GM19328 (cell line): ENCODE data around the gene LGALS9C.
"Not testable (repeated sequence)": the region's sequence is repeated elsewhere in the genome, so short reads cannot be mapped to it uniquely, and the experiment has no call there.

Source experiments
- ATAC-seq: cut with Tn5 transposase; IDR thresholded peaks from one replicate; pipeline ENCODE4 v1.9.1; 2021; ENCODE audit warnings: mild to moderate bottlenecking, moderate library complexity; ENCODE audit not compliant: unreplicated experiment

Gene LGALS9C

DNA sequence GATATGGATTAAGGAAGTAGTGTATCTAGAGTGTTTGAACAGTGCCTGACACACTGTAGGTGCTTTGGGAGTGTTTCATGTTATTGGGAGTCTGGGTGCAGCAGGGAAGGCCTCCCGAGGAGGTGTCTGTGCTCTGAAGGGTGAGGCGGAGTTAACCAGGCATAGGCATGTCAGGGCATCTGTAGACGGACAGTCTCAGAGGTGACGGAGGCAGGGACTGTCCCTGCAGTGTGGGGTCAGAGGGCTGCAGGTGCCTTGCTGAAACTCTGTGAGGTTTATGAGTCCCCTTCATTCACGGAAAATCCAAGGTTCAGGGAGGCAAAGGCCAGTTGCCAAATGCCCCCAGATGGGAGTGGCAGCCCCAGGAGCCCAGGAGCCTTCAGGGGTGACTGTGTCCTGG lies 778 bp downstream of the LGALS9C start:
- not testable (repeated sequence) for ATAC-seq

DNA sequence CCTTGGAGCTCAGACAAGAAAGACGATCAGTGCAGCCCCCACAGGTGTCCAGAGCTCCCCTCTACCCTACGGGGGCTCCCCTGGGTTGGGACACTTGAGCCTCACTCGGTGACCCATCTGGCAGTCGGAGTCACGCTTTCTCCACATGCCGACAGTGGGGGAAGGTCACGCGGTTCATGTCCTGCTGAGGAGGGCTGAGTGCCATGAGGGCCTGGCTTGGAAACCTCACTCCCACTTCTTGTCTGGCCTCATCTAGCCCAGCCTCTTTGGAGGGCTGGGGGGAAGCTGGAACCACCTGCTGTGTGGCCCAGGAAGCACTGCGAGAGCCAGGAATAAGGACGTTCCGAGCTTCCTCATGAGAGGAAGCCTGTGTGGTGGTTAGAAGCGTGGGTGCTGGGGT lies 1.8 kb downstream of the LGALS9C start:
- not testable (repeated sequence) for ATAC-seq

DNA sequence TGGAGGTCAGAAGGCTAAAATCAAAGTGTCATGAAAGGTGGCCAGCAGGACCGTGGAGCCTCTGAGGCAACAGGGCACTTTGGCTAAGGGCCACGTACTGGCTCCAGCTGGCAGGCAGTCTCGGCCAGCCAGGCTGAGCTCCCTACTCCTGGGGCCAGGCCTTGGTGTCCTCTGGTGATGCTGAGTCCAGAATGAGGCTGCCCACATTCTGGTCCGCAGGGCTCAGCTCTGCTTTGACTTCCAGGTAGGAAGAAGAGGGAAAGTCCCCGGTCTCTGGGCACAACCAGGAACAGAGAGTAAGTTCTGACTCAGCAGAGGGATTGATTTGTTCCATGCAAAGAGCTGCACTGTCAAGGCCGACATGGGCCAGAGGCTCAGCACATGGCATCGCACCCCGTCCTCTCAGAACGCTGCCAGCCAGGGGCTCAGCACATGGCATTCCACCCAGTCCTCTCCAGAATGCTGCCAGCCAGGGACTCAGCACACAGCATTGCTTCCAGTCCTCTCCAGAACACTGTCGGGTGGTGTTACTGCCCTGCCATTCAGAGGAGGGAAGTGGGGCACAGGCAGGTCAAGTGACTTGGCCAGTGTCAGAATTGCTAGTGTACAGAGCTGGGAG lies 2.5 kb downstream of the LGALS9C start:
- not testable (repeated sequence) for ATAC-seq

GRCh38 chr17:18481775-18482174 lies 5.2 kb downstream of the LGALS9C start:
- not testable (repeated sequence) for ATAC-seq

DNA sequence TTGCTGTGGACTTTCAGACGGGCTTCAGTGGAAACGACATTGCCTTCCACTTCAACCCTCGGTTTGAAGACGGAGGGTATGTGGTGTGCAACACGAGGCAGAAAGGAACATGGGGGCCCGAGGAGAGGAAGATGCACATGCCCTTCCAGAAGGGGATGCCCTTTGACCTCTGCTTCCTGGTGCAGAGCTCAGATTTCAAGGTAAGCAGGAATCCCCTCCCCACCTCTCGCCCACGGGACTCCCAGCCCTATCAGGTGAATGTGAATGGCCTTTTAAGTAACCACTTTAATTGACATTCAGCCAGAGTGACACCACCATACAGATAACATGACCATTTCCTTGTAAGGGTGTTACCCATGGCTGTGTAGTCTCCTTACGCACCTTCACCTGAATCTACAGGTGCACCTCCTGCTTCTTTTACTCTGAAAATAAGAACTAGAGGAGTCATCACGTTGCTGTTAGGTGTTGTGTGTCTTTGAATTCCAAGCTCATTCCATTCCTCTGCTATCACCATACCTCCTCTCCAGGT lies 9.4 kb downstream of the LGALS9C start:
- not testable (repeated sequence) for ATAC-seq

GRCh38 chr17:18487633-18488032 lies 11.0 kb downstream of the LGALS9C start:
- ATAC-seq = not testable (repeated sequence)

GRCh38 chr17:18488622-18489021 lies 12.0 kb downstream of the LGALS9C start:
- ATAC-seq = not testable (repeated sequence)

- ATAC-seq = not testable (repeated sequence)
Observed at GRCh38 chr17:18490016-18490415, 13.4 kb downstream of the LGALS9C start.

- ATAC-seq = not testable (repeated sequence)
Observed at GRCh38 chr17:18492712-18493480, 16.3 kb downstream of the LGALS9C start.

- ATAC-seq = not testable (repeated sequence)
Observed at GRCh38 chr17:18494250-18494768, 17.7 kb downstream of the LGALS9C start.

DNA sequence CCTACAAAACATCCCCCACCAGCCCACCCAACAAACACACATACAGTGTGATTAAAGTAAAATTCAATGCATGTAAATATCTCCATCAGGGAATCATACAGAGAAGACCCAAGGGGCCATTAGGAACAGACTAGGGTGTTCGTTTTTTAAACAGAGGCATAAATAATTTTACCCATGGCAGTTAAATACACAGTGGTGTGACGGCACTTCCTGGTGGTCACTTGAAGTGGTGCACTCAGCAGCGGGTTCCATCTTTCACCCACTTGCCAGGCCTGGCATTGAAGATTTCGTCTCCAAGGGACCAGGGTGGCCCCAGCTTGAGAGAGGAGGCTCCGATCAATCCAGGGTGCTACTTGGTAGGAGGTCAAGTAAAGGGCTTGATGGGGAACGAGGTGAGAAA lies 20.5 kb downstream of the LGALS9C start:
- ATAC-seq = not testable (repeated sequence)

GRCh38 chr17:18499100-18499499 lies 22.5 kb downstream of the LGALS9C start:
- ATAC-seq = not testable (repeated sequence)

GRCh38 chr17:18499756-18500155 lies 23.2 kb downstream of the LGALS9C start:
- not testable (repeated sequence) for ATAC-seq

- not testable (repeated sequence) for ATAC-seq
Observed at GRCh38 chr17:18500281-18500680, 23.7 kb downstream of the LGALS9C start.

- ATAC-seq = not testable (repeated sequence)
Observed at GRCh38 chr17:18500816-18501215, 24.2 kb downstream of the LGALS9C start.

DNA sequence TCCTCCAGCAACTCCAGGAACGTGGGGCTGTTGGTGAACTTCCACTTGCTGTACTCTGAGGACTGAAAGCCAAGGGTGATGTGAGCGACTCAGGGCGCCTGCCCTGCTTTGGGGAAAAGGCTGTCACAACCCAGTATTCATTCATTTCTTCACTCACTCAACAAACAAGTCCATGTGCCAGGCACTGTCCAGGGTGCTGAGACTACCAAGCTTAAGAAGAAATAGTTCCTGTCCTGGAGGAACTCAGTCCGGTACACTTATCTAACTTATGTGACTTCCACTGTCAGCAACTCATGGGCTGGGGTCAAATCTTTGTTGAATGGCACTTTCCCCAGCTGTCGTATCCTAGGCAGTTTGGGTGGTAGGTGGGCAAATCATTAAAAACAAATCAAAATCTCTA lies 26.6 kb downstream of the LGALS9C start:
- ATAC-seq = not testable (repeated sequence)

DNA sequence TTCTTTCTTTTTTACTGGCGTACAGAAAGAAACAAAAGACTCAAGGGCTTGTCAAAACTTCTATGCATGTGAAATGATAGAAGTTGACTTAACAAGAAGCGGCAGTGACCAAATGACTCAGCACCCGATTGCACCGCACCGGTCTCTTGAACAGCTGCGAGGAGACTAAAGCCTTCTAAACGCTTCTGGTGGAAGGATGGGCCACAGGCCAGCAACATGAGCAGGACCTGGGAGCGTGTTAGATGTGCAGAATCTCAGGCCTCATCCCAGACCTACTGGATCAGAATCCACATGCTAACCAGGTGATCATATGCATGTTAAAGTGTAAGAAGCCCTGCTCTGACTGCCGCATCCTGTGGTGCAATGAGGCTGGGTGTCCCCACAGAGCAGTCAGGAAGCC lies 31.1 kb downstream of the LGALS9C start:
- ATAC-seq = not testable (repeated sequence)

DNA sequence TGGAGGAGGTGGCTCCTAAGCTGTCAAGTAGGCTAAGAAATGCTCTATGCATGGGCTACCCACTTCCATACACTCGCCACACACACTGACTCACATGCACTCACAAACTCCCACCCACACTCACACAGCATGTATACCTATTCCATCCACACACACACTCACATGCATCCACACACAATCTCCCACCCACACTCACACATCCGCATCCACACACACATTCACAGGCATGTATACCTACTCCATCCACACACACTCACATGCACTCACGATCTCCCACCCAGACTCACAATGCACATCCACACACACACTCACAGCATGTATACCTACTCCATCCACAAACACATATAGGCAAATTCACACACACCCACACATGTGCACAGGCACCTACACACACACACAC lies 32.1 kb downstream of the LGALS9C start:
- ATAC-seq = not testable (repeated sequence)

GRCh38 chr17:18521100-18521499 lies 44.5 kb downstream of the LGALS9C start:
- ATAC-seq = not testable (repeated sequence)

GRCh38 chr17:18525015-18525414 lies 48.4 kb downstream of the LGALS9C start:
- not testable (repeated sequence) for ATAC-seq

DNA sequence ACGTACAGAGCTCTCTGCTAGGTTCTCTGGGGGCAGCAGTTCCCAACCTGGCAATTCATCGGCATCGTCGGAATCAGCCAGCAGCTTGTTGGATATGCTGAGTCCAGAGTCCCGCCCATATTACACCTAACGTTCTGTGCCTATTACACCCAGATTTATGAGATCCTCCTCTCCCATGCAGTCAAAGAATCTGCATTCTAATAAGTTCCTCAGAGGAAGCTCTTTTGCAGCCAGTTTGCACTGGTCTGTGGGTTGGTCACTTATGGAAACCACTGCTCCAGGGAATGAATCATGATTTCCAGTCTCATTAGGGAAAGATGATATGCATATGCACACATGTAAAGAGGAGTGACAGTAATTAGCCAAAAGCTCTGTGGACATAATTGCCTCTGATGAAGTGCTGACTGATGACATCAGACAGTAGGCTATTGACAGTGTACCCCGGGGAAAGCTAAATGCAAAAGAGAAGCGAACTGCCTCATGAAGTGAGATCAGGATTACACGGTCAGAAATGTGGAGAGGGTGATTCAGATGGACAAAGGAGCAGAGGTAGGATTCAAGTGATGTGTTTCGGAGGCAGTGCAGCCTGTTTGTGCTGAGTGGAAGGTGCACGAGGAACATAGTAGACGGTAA lies 49.7 kb downstream of the LGALS9C start:
- not testable (repeated sequence) for ATAC-seq
